ENCODE results near the gene TRAP1. TPM values are rescaled to one million over a fixed set of nuclear protein-coding genes. Genes with fewer than 3 reads are reported as not detected.

The TRAP1 gene
- total RNA-seq, 1 experiment from 2014 or later: 232 TPM

DNA sequence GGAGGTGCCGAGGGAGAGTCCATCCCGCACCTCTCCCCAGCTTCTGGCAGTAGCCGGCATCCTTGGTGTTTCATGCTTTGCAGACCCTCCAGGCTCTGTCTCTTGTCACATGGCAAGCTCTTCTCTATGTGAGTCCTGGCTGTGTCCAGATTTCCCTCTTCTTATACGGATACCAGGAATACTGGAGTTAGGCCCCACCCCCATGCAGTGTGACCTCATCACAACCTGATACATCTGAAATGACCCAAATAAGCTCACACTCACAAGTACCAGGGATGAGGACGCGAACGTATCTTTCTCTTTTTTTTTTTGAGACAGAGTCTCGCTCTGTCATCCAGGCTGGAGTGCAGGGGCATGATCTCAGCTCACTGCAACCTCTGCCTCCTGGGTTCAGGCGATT is 23.3 kb downstream of the TRAP1 start:
- Mint-ChIP-seq H3K4me1 (ENCODE audit: low read depth, unreplicated experiment) (peaks cover 34% of the 10 kb centered on the region), H3K36me3 (ENCODE audit: insufficient read depth, unreplicated experiment) (peaks cover 30% of the 10 kb centered on the region)

DNA sequence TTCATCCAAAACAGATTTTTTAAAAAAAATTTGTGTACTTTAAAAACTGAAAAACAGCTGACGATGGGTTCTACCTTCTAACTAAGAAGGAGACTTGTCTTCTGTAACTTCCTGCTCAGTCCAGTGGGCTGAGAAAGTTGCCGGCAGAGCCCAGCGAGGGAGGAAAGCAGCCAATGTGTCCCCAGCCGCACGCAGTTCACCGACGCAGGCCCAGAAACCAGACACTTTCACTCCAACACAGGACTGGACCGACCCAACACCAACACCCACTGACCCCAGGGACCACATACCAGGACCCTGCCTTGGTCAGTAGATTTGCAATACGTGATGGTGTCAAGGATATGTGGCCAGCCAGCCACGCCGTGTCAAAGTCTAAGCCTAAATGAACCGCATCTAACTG is 25.6 kb downstream of the TRAP1 start:
- H3K4me3 Mint-ChIP-seq (ENCODE audit: low read depth, unreplicated experiment): no peak overlapping the region
- H3K4me1 Mint-ChIP-seq (ENCODE audit: low read depth, unreplicated experiment): peaks cover 32% of the 10 kb centered on the region
- CTCF ChIA-PET: interaction anchor here (0.7 kb wide), 1 partner anchor 49 kb away, joined by 3 read pairs; no protein-coding TSS in a partner anchor
- H3K27me3 Mint-ChIP-seq (ENCODE audit: unreplicated experiment): no peaks in the 10 kb centered on the region
- DNase-seq: no peak
- H3K27ac Mint-ChIP-seq (ENCODE audit: unreplicated experiment): no peak overlapping the region
- TF ChIP-seq, protein P1, sequence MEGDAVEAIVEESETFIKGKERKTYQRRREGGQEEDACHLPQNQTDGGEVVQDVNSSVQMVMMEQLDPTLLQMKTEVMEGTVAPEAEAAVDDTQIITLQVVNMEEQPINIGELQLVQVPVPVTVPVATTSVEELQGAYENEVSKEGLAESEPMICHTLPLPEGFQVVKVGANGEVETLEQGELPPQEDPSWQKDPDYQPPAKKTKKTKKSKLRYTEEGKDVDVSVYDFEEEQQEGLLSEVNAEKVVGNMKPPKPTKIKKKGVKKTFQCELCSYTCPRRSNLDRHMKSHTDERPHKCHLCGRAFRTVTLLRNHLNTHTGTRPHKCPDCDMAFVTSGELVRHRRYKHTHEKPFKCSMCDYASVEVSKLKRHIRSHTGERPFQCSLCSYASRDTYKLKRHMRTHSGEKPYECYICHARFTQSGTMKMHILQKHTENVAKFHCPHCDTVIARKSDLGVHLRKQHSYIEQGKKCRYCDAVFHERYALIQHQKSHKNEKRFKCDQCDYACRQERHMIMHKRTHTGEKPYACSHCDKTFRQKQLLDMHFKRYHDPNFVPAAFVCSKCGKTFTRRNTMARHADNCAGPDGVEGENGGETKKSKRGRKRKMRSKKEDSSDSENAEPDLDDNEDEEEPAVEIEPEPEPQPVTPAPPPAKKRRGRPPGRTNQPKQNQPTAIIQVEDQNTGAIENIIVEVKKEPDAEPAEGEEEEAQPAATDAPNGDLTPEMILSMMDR (IDR thresholded peaks at IDR 0.05; ENCODE audit: unreplicated experiment): no peak
- BruUV-seq (replicated peaks): no TSS peak
- H3K36me3 Mint-ChIP-seq (ENCODE audit: insufficient read depth, unreplicated experiment): peaks cover 48% of the 10 kb centered on the region
- H3K9me3 Mint-ChIP-seq (ENCODE audit: low read depth, unreplicated experiment): no peaks in the 10 kb centered on the region
- intact Hi-C loops (cut with micrococcal nuclease; ENCODE audit: unreplicated experiment): loop anchor here (5.0 to 10.0 kb wide), 2 partner anchors 63 to 186 kb away; no protein-coding TSS in a partner anchor

More for the DNA sequence above, 23.3 kb downstream of the TRAP1 start:
- intact Hi-C loops (cut with micrococcal nuclease; ENCODE audit: unreplicated experiment): loop anchor here (5.0 to 10.0 kb wide), 2 partner anchors 61 to 183 kb away; no protein-coding TSS in a partner anchor
- Mint-ChIP-seq H3K9me3 (ENCODE audit: low read depth, unreplicated experiment) (no peaks in the 10 kb centered on the region), H3K27me3 (ENCODE audit: unreplicated experiment) (no peaks in the 10 kb centered on the region), H3K4me3 (ENCODE audit: low read depth, unreplicated experiment) (no peak overlapping the region), H3K27ac (ENCODE audit: unreplicated experiment) (no peak overlapping the region)
- CTCF ChIA-PET: interaction anchor here (0.6 kb wide), 2 partner anchors 27 to 30 kb away, joined by 4 to 5 read pairs; no protein-coding TSS in a partner anchor
- TF ChIP-seq, protein P1 (IDR thresholded peaks at IDR 0.05; ENCODE audit: unreplicated experiment): no peak
- no TSS peak for BruUV-seq (replicated peaks)
- DNase-seq: no peak

DNA sequence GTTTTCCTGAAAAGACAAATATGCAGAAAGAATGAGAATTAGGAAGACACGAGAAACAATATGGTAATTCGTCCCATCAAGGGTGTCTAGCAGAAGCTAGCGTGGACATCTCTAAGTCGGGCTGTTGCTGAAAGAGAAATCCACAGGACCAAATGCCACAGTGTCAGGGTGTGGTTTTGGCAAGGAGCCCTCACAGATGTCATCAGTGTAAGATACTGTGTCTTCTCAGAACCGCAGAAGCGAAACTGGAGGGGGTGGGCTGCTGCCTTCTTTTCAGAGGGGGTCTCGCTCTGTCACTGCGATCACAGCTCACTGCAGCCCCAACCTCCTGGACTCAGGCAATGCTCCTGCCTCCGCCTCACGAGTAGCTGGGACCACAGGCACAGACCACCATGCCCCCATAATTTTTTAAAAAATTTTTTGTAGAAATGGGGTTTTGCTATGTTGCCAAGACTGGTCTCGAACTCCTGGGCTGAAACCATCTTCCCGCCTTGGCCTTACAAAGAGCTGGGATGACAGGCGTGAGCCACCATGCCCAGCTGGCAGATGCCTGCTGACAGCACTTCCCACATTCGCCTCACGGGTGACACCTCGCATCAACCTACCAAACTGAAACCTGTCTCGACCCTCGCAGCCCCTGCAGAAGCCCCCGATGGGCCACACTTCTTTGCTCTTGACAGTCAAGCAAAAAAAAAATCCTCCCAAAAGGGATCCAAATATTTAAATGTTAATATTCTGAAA is 26.2 kb downstream of the TRAP1 start:
- Mint-ChIP-seq H3K36me3 (ENCODE audit: insufficient read depth, unreplicated experiment) (peaks cover 54% of the 10 kb centered on the region), H3K9me3 (ENCODE audit: low read depth, unreplicated experiment) (no peaks in the 10 kb centered on the region), H3K27ac (ENCODE audit: unreplicated experiment) (no peak overlapping the region), H3K4me1 (ENCODE audit: low read depth, unreplicated experiment) (peaks cover 26% of the 10 kb centered on the region), H3K4me3 (ENCODE audit: low read depth, unreplicated experiment) (no peak overlapping the region), H3K27me3 (ENCODE audit: unreplicated experiment) (no peaks in the 10 kb centered on the region)
- CTCF ChIA-PET: interaction anchor here (0.7 kb wide), 1 partner anchor 48 kb away, joined by 3 read pairs; no protein-coding TSS in a partner anchor
- DNase-seq: no peak
- BruUV-seq (replicated peaks): no TSS peak
- intact Hi-C loops (cut with micrococcal nuclease; ENCODE audit: unreplicated experiment): loop anchor here (5.0 to 10.0 kb wide), 2 partner anchors 64 to 186 kb away; no protein-coding TSS in a partner anchor
- TF ChIP-seq, protein P1 (IDR thresholded peaks at IDR 0.05; ENCODE audit: unreplicated experiment): no peak

DNA sequence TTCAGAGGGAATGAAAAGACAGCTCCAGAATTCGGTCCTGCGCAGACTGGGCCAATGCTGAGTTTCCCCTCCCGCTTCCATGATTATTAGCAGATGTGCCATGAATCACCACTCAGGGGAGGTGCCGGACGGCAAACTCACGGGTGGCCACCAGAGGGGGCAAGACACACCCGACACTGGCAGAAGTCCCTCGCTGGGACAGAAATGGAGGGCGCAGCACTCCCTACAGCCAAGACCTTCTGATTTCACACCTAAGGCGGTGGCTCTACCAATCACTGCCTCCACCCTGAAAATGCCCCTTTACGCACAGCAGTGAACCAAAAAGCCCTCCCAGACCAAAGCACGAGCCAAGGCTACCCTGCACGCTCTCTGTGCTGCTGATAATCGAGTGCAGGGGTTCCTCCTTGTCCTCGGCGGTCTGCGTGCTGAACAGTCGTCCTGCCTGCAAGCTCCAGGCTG is 26.8 kb downstream of the TRAP1 start:
- intact Hi-C loops (cut with micrococcal nuclease; ENCODE audit: unreplicated experiment): loop anchor here (5.0 to 10.0 kb wide), 2 partner anchors 64 to 187 kb away; no protein-coding TSS in a partner anchor
- no TSS peak for BruUV-seq (replicated peaks)
- Mint-ChIP-seq H3K4me1 (ENCODE audit: low read depth, unreplicated experiment) (peaks cover 19% of the 10 kb centered on the region), H3K27me3 (ENCODE audit: unreplicated experiment) (no peaks in the 10 kb centered on the region), H3K27ac (ENCODE audit: unreplicated experiment) (no peak overlapping the region), H3K36me3 (ENCODE audit: insufficient read depth, unreplicated experiment) (peaks cover 51% of the 10 kb centered on the region), H3K9me3 (ENCODE audit: low read depth, unreplicated experiment) (no peaks in the 10 kb centered on the region), H3K4me3 (ENCODE audit: low read depth, unreplicated experiment) (no peak overlapping the region)
- TF ChIP-seq, protein P1 (IDR thresholded peaks at IDR 0.05; ENCODE audit: unreplicated experiment): peak; percentile 94
- peak; percentile 92 for DNase-seq
- CTCF ChIA-PET: interaction anchor here (0.5 kb wide), 1 partner anchor 88 kb away, joined by 3 read pairs; no protein-coding TSS in a partner anchor

All from Calu3 (cell line).